KBM-7 (cell line): ENCODE results near the gene IL12RB2.

Experiments used
- DNase-seq: peaks from one replicate; pipeline ENCODE4 v3.0.0-alpha.2; 2015
- in situ Hi-C: fragments of 300-500 bp; cut with MboI; formaldehyde crosslinking; loops from 2 replicates; pipeline ENCODE4 v1.14.3; 2020; ENCODE audit warnings: low sequenced_read_pairs, low pct_unique_long_range_greater_than_20kb, mixed read lengths

The IL12RB2 gene

DNA sequence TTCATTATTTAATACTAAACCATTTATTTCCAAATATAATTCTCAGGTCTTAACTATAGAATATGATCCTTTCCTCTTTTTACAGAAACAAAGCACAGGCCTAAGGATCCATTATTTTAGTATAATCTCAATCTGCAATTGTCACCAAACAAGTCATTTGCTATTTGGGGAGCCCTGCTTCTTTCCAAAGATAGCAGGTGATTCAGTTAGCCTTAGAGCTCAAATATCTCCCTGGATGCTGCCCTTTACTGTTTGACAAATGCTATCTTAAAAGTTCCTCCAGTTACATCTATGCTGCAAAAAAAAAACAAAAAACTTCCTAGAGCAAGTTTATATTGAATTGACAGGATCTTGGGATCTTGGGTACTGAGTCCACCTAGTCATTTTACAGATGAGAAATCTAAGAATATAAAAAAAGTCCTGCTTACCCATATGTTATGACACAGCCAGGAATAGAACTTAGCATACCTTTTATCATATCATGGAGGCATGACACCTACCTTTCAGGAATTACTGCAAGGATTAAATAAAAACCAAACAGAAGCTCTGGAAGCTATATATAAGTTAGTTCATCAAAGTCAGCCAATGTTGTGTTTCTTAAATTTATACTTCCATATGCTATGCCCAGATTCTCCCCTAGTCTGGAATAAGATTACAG, 113.3 kb downstream of the IL12RB2 start:
- DNase-seq: no peak
- in situ Hi-C loops: no loop called here

DNA sequence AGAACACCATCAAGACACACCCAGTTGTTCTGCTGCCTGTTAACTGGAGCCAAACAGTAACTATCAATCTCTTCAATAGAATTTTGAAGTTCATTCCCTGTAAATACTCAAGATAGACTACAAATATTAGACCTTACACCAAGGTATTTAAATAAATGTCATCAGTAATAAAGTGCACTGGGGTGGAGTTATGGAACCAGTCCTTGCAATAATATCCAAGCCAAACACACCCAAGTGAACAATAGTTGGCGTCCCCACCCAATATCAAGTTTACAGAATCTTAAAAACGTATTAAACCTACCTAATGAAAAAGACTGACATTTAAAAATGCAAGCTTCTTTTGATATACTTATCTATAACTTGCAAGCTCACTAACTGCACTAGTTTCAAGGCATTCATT, 119.8 kb downstream of the IL12RB2 start:
- in situ Hi-C loops: no loop called here
- no peak for DNase-seq

DNA sequence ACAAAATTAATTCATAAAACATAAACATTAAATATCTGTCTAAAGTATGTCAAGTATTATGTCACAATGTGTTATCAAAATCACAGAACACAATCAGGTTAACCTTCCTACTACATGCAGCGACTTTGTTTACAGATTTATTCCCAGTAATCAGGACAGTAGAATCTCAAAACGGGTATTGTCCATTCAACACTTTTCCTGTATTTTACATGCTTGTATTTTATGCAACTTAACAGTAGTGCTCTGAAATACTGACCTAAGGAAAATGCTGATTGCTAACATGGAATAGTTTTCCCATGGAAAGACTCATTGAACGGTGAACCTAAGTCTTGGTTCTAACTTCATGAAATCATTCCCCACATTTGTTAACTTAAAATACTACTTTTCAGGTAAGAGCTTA, 120.3 kb downstream of the IL12RB2 start:
- in situ Hi-C loops: no loop called here
- DNase-seq: no peak

DNA sequence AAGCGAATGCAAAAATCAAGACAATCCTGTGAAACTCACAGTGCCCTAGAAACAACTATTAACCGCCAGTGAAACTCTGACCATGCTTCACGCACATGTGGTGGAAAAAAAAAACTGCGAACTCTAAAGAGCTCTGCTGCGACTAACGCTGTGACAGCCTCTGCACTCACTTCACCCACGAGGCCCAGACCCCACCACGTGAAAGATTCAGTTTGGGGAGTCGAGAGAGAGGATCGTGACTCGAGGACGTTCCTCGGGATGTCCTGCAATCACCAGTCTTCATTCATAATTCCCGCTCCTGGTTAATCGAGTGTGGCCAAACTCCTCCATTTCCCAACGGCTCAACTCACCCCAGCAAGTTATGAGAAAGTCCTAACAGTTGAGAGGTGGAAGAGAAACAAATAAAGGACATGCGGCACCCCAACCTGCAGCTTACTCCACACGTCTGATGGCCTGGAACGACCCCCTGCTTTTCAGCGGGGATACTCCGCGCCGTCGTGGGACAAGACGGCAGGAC, 121.4 kb downstream of the IL12RB2 start:
- in situ Hi-C loops: no loop called here
- DNase-seq: peak; percentile 57

DNA sequence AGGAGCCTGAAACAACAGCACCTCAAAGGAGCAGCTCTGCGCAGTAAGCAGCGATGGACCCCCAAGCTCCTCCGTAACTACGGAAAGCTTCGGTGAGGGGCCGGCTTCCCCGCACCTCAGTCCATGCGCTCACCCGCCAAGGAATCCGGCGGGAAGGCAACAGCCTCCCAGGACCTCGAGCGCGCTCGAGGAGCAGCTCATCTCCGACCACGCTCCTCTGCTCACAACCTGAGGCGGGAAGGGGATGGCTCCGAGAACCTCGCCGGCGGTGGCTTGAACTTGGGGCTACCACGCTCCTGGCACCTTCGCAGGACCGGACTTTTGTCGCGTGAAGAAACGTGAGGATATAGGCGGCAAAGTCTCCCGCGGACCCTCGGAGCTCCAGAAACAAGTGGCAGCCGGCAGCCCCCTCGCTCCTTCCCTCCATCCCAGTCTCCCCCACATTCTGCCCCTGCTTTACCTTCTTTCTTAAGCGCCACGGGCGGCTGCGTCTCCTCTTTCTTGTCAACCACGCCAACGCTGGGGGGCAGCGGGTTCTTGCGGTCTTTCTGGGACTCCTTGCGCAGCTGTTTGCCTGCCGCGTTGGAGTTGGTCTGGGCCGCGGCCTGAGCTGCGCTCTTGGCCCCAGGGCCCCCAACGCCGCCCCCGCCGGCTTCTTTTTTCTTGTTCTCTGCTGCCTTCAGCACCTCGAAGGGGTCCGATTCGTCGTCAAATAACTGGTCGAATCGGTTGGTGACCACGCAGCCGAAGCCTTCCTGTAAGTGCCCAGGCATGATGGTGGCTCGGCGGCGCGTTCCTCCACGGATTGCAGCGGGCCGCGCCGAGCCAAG, 122.1 kb downstream of the IL12RB2 start:
- DNase-seq: no peak
- in situ Hi-C loops: no loop called here

DNA sequence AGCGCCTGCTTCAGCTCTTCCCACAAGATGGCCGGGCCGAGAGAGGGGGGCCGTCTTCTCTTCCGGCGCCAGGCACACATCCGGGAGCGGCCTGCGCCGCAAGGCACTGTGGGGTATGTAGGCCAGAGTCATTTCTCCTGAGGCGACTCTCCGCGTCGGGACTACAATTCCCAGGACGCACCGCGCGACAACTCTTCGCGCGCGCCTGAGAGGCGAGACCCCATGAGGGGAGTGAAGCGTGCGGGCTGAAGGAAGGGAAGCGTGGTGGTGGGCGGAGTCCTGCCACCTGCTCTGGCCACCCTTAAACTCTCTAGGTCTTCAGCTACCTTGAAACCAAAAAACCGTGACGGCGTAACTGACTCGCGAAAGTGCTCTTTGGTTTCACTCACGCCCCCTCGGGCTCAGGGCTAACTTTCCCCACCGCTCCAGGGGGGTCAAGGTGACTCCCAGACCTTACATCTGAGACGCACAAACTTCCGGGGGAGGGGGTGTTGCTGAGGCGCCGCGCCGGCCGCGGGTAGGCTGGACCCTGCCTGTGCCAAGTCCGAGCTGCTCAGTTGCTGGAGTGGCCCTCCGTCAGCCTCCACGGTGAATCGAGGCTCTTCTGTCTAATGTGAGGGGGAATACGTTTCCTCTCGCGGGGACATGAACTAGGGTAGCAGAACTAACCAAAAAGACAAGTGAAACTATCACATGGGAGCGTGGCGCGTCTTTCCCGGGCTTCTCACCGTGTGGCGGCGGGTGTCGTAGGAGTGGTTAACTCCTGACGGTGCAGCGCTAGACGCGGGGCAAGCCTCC, 122.9 kb downstream of the IL12RB2 start, which contains the start of gene SERBP1:
TSS of gene SERBP1 (minus strand) at position 45 of the 798 bp plus-strand sequence. CDS start 102 bp downstream, outside the sequence.
- in situ Hi-C loops: no loop called here
- peak; percentile 99 for DNase-seq

DNA sequence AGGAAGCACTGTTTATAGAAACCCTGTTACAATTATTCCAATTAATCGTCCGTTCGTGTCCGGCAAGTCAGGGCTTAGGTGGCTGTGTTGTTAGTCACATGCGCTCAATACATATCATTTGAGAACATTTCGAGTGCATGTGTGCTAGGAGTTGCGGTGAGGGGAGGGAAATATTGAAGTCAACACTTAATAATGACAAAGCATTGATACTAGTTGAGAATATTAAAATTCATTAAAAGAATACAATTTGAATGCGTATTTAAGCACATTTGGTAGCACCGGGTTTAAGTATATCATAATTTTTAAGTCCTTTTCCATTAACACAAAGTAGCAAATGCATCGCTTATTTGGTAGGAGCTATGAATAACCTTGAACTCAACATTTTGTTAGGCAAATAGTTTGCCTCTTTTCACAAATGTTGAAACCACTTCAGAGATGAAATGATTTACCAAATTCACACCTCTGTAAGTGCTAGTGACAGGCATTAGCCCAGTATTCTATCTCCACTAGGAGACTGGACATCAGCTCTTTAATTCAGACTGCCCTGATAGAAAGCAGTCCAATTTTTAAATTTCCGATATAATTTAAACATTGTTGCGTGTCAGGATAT, 123.6 kb downstream of the IL12RB2 start:
- in situ Hi-C loops: no loop called here
- no peak for DNase-seq

DNA sequence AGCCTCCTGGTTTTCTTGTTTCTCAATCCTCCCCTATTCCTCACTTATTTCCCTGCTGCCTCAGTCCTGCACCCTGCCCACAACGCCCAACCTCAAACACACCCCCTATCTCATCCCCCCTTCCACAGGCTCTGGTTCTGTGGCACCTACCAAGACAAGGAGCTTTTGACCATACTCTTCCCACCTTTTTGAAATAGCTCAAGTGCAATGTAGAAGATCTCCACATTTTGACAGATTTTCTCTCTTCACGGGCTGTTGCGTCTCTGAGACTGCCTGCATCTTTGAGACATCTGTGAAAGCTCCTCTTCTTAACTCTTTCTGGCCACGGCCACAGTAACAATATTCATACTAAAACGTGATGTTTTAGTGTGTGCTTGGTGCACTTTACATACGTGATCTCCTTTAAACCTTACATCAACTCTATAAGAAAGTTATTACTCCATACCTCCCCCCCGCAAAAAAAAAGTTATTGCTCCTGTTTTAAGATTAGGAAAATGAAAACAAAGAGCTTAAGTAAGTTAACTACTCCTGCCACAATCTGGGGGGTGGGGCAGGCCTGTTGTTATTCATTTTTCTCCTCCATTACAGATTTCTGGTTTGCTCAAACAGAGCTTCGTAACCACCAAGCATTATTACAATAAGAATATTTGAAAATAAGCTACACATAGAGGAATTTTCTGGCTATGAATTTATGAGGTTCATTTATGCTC, 124.4 kb downstream of the IL12RB2 start:
- no peak for DNase-seq

DNA sequence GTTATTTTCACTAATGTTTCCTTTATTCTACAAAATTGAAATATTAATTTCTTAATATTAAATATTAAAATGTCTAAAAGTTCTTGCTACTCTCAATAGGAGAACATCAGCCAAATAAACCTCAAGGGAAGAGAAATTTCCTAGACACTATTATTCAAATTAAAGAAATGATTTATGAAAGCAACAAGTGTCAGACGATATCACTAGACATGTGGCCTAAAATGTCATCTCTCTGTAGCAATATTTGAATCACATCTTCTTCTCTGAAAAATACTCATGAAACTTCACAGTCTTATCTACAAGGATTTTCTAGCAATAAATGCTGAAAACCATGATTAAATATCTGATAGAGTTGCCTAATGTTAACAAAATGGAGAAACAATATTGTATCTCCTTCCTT, 125.1 kb downstream of the IL12RB2 start:
- DNase-seq: no peak
- in situ Hi-C loops: no loop called here

More for the DNA sequence above, 124.4 kb downstream of the IL12RB2 start:
- in situ Hi-C loops: no loop called here

DNA sequence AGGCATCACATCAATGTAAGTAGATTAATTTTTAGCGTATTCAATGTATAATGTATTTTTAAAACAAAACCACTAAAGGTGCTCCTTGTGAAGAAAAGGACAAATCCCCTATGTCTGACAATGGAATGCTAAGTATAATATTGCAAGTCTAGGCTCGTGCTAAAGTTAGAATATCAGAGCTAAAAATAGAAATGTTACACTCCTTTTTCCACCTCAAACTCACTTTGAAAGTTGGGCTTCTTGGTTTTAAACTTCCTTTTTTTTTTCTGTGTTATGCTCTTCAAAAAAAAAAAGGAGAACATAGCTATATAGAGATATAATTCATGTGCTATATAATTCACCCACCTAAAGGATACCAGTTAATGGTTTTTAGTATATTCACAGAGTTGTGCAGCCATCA, 126.2 kb downstream of the IL12RB2 start:
- in situ Hi-C loops: no loop called here

DNA sequence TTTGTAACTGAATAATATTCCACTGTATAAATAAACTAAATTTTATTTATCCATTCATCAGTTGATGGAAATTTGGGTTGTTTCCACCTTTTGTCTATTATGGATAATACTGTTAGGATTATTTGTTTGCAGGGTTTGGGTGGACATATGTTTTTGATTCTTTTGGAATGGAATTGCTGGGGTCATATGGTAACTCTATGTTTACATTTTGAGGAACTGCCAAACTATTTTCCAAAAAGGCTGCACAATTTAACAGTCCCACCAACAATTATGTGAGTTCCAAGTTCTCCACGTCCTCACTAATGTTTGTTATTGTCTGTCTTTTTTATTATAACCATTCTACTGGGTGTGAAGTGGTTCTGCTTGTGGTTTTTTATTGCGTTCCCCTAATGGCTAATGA, 126.8 kb downstream of the IL12RB2 start:
- peak; percentile 18 for DNase-seq
- in situ Hi-C loops: no loop called here

More for the DNA sequence above, 126.2 kb downstream of the IL12RB2 start:
- DNase-seq: peak; percentile 86

DNA sequence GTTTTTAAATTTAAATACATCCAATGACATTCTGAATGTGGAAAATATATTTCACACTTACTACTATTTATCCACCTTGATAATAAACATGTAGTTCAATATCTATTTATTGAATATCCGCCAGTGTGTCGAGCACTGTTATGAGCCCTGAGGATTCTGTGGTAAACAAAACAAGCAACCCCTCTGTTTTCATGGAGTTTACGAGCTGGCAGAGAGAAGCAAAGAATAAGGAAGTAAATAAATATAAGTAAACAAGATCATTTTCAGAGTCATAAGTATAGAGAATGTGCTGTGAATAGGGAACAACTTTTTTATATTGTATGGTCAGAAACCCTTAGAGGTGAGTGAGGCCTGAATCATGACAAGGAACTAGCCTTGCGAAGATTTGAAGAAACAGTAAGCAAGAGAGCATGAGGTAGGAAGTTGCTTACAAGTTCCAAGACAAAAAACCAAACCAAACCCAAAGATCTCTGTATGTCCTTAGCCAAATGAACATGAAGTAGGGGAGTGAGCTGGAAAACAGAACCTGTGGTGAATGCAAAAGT, 128.9 kb downstream of the IL12RB2 start:
- in situ Hi-C loops: no loop called here
- no peak for DNase-seq

DNA sequence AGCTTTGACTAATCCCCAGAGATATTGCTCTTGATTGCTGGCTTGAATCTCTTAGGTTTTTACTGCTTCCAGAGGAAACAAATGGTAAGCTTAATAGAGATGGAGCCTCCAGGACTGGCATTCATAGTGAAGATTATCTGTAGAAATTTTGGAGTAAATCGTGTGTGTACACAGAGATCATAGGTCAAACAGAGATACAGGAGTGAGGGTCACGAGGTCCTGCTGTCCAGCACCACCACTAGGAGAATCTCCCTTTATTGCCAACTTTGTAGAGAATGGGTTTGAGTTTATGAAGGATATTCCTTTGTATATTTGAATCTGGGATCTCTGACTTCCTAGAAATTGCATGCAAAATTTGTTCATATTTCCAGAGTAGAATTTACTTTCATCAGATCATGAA, 130.3 kb downstream of the IL12RB2 start:
- in situ Hi-C loops: no loop called here

DNA sequence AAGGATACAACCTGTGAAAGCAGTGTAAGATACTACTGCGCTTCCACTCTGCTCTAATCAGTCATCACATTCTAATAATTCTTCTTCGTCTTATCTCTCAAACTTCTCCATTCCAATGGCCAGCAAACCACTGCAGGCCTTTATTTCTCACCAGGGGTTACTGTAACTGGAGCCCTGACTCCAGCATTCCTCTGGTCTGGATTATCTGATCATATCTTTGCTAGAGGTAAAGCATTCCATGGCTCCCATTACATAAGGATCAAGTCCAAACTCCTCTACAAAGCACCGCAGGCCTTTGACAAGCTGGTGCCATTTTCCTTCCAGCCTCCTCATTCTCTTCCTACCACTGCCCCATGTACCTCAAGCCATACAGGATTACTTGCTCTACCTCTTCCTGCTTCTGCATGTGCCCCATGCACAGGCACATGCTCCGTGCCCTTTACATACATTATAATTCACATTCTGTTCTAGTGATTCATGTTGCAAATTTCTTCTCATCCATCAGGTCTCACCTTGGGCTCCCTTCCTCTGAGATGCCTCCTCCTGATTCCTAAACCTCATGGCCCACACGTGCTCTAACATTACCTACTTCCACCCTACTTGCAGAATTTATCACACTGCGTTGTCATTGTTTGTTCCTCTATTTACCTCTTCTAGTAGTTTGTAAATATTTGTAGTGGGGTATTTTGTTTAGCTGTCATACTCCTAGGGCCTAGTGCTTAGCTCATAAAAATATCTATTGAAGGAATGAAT, 131.8 kb downstream of the IL12RB2 start:
- in situ Hi-C loops: no loop called here
- no peak for DNase-seq

More for the DNA sequence above, 130.3 kb downstream of the IL12RB2 start:
- no peak for DNase-seq

DNA sequence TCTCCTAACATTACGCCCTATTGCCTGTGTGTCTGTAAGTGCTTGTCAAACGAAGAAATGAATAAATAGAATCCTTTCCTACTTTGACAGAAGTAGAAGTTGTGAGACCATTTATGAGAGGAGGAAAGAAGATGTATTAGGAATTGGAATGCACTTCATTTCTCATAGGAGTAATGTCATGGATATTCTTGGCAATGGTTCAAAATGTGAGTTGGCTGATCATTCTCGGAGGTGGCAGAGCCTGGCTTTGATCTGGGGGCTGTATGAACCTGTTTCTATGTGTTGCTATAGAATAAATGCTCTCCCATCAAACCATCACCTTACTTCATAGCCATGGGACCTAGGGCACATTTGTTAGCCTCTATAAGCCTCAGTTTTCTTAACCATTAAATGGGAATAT, 132.7 kb downstream of the IL12RB2 start:
- in situ Hi-C loops: no loop called here
- no peak for DNase-seq

DNA sequence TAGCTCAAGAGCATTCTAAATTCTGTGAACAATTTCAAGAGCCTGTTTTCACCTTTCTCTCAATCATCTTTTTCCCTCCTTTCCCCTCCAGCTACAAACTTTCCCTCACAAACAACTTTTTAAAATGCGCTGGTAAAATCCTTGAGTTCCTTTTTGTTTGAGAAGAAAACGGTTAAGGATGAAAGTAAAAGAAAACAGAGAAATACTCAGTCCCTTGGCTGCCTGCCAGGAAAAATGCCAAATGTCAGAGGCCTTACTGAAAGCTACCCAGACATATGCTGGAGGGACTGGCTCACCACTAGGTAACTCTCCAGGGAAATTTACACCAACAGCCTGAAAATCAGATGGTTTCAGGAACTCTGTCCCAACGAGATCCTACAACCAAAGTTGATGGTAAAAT, 133.5 kb downstream of the IL12RB2 start:
- in situ Hi-C loops: no loop called here
- peak; percentile 59 for DNase-seq

DNA sequence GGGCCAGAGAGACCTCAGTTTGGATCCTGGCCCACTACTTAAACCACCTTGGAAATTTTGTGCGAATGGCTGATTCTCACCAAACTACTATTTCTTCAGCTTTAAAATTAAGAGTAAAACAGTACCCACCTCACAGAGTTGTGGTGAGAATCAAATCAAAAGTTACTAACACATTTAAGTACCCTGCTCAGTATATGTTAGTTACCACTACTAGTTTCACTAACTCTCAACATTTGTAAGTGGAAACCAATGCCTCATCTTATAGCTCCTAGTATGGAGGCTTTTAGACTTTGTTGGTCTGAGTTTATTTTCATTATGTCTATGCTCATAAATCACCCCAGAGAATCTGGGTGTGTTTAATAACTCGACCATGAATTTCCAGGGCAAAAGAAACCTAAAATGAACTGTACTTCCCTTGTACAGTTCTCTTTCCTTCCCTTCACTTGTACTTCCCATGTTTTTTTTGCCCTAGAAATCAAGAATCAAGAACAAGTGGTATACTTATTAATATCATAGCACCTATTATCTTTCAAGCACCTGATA, 134.1 kb downstream of the IL12RB2 start:
- DNase-seq: no peak
- in situ Hi-C loops: no loop called here
